SK-N-SH treated with all-trans-retinoic acid at 6 μM for 48 hours (cell line): ENCODE measurements around the gene GARNL3.

Experiments
- ARNTL ChIP-seq: fragments of 450-650 bp; formaldehyde crosslinking; IDR thresholded peaks from 2 replicates; pipeline ENCODE4 v1.5.0; 2020; ENCODE audit warnings: low read depth, mild to moderate bottlenecking, moderate library complexity, borderline replicate concordance
- CSDC2 ChIP-seq: fragments of 250-450 bp; sonication (Bioruptor Pico); IDR thresholded peaks from 2 replicates; pipeline ENCODE4 v1.5.0; 2020; ENCODE audit warnings: mild to moderate bottlenecking, moderate library complexity
- ISL1 ChIP-seq: fragments of 250-450 bp; sonication (Bioruptor Pico); IDR thresholded peaks from 2 replicates; pipeline ENCODE4 v2.1.2; 2022; ENCODE audit warnings: mild to moderate bottlenecking, moderate library complexity
- OSR1 ChIP-seq: fragments of 250-450 bp; sonication (Bioruptor Pico); IDR thresholded peaks from 2 replicates; pipeline ENCODE4 v1.8.0; 2022; ENCODE audit warnings: moderate library complexity, mild to moderate bottlenecking, inconsistent platforms
- RARB ChIP-seq: fragments of 250-450 bp; sonication (Bioruptor Pico); IDR thresholded peaks from 2 replicates; pipeline ENCODE4 v1.8.0; 2021; ENCODE audit warnings: mild to moderate bottlenecking, moderate library complexity
- TOX ChIP-seq: fragments of 250-450 bp; sonication (Bioruptor Pico); IDR thresholded peaks from 2 replicates; pipeline ENCODE4 v1.8.0; 2021; ENCODE audit warnings: mild to moderate bottlenecking, moderate library complexity, borderline replicate concordance
- TSHZ2 ChIP-seq: fragments of 250-450 bp; sonication (Bioruptor Pico); IDR thresholded peaks from 2 replicates; pipeline ENCODE4 v1.5.0; 2020; ENCODE audit warnings: mild to moderate bottlenecking, moderate library complexity
- ZNF8 ChIP-seq: fragments of 450-650 bp; formaldehyde crosslinking; IDR thresholded peaks from 2 replicates; pipeline ENCODE4 v1.5.0; 2020; ENCODE audit warnings: mild to moderate bottlenecking, moderate library complexity
- TF ChIP-seq, protein P1 (sequence below): fragments of 250-450 bp; sonication (Bioruptor Pico); IDR thresholded peaks from 2 replicates; pipeline ENCODE4 v1.8.0; 2020; ENCODE audit warnings: mild to moderate bottlenecking, moderate library complexity, borderline replicate concordance

- no peak for TF ChIP-seq RARB (CRISPR knock-in tag)
- no peak for TF ChIP-seq TOX (CRISPR knock-in tag)
- TF ChIP-seq OSR1 (CRISPR knock-in tag): no peak
- TF ChIP-seq CSDC2 (CRISPR knock-in tag): no peak
- TF ChIP-seq ZNF8 (CRISPR knock-in tag): no peak
- no peak for TF ChIP-seq ARNTL (CRISPR knock-in tag)
- TF ChIP-seq, protein P1, sequence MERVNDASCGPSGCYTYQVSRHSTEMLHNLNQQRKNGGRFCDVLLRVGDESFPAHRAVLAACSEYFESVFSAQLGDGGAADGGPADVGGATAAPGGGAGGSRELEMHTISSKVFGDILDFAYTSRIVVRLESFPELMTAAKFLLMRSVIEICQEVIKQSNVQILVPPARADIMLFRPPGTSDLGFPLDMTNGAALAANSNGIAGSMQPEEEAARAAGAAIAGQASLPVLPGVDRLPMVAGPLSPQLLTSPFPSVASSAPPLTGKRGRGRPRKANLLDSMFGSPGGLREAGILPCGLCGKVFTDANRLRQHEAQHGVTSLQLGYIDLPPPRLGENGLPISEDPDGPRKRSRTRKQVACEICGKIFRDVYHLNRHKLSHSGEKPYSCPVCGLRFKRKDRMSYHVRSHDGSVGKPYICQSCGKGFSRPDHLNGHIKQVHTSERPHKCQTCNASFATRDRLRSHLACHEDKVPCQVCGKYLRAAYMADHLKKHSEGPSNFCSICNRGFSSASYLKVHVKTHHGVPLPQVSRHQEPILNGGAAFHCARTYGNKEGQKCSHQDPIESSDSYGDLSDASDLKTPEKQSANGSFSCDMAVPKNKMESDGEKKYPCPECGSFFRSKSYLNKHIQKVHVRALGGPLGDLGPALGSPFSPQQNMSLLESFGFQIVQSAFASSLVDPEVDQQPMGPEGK: no peak
- no peak for TF ChIP-seq ISL1 (CRISPR knock-in tag)
- TF ChIP-seq TSHZ2: no peak
Observed at GRCh38 chr9:127308652-127309434, 44.3 kb downstream of the GARNL3 start.
